Hindlimb muscle (tissue), 1 donor: Measurements from ENCODE around the gene CNTFR. TPM values are rescaled to one million over a fixed set of nuclear protein-coding genes. Genes with fewer than 3 reads are reported as not detected.
"Not testable (repeated sequence)": the region's sequence is repeated elsewhere in the genome, so short reads cannot be mapped to it uniquely, and the experiment has no call there.

Experiments
- DNase-seq: peaks from one replicate; pipeline ENCODE4 v3.0.0-alpha.2; 2013
- polyA plus RNA-seq: library from polyadenylated mRNA; unstranded; fragments of 120-200 nt; gene quantifications from one replicate; pipeline ENCODE4 v1.2.1, GENCODE V29; 2013; ENCODE audit not compliant: insufficient read length

The CNTFR gene
- polyA plus RNA-seq, 1 donor: 53.8 TPM

GRCh38 chr9:34553511-34554021, 36.0 kb downstream of the CNTFR start:
- DNase-seq: no peak

GRCh38 chr9:34552986-34553385, 36.5 kb downstream of the CNTFR start:
- no peak for DNase-seq

DNA sequence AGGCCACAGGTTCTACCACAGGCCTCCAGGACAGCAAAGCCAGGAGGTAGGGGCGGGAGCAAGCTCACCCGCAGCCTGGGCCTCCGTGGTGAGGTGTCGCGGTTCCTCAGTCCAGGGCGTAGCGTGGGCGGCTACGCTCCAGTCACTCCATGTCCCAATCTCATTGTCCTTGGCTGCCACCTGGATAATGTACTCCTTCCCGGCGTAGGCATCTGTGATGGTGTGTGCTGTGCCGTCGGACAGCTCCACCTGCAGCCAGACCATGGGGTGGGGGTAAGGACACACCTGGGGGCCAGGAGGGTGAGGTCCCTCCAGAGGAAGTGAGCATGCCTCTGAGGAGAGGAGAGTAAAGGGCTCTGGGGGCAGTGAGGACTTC, 36.9 kb downstream of the CNTFR start:
- no peak for DNase-seq

DNA sequence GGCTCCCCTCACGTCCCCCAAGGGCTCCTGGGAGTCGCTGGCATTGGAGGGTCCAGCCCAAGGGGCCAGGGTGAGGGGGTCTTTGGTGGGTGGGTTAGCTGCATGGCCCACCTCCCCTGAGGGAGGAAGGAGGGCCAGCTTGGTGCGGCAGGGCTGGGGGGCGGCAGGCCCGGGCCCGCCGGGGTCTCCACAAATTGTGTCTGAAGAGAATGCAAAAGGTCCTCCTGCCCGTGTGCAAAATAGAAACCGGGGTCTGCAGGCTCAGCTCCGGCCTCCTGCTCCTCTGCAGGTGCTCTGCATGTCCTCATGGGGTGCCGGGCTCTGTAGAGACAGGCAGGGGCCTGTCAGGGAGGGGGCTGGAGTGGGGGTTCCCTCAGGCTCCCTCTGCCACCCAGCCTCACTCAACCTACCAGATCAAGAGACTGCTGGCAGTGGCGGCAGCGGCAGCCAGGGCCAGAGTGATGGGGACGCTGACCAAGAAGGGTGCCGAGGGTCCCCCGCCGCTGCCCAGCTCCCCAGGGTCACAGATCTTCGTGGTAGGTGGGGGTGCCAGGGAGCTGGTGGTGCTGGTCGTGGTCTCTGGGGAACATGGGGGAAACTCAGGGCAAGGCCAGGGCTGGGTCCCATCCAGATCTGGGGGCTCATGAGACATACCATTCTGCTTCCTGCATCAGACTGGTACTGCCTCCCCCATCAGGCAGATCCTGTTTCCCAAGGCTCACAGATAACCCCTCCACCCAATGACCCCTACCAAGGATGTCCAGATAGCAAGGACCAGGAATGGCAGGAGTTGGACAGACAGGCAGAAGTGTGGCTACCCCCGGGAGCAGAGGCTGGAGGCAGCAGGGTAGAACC, 37.5 kb downstream of the CNTFR start:
- no peak for DNase-seq

DNA sequence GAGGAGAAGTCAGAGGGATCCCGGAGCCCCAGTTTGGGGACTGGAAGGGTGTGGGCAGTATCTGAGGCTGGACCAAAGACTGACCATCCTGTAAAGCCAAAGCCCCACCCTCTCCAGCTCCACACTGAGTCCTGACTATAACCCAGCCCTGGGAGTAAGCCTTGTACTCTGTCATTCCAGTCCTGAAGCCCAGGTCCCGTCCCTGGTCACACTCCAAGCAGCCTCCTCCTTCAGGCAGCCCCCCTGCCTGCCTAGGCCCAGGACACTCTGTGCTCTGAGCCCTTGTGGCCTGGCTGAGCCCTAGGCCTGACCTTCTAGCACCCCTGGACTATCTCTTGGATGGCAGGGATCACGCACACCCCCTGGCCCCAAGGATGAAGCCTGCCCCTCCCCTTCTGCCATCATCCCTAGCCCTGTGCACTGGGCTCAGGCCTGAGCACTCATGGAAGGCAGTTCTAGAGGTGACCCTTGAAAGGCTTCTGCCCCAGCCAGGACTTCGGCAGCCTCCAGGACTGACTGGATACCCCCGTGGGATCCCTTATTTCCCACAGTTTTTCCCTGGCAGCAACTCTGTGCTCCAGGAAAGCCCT, 38.7 kb downstream of the CNTFR start:
- no peak for DNase-seq

DNA sequence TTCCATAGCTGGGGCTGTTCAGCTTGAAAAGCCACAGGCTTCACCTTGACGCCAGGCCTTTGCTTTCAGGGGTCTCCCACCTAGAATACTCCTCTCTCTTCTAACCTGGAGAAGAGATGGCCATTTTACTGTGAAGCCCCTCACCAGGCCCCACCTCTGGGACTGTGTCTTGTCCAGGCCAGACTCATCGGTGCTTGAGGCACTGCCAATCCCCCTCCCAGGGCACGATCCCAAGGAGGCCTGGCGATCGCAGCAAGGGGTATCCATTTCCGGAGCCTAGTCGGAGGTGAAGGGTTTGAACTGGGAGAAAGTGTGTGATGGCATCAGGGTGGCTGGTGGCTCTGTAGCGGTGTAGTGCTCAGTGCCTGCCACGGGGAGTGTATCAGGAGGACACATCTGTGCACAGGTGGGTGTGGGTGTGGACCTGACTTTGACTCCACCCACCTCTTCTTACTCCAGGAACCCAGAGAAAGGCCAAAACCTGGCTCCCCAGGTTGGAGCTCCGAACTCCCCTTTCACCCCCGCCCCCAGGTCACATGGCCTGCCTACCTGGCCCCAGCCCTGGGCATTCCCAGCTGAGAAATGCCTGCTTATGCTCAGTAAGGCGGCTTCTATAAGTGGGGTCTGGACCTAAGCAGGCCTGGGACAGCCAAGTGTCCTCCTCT, 39.4 kb downstream of the CNTFR start:
- DNase-seq: no peak

GRCh38 chr9:34549407-34549732, 40.2 kb downstream of the CNTFR start:
- no peak for DNase-seq

DNA sequence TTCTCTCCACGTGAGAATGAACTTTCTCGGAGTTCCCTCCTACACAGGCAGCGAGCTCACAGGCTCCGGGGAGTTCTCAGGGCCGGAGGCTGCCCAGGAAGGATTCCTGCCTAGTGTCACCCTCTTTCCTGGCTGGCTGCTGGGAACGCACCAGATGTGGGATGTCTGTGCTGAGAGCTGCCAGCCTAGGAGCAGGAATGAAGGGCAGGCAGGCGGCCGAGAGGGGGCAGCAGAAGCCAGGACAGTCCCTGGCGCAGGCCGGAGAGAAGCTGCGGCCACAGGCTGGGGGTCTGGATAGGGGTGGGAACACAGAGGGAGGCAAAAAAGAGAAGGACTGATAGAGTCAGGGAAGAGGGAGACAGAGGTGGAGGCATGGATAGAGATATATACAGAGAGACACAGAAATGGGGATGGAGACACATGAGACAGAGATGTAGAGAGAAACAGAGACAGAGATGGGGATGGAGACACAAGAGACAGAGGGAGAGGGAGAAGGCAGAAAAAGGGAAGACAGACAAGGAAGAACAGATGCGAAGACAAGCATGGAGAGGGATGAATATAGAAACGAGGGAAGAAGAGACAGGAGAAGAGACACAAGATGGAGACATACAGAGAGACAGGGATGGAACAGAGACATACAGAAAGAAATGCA, 41.4 kb downstream of the CNTFR start:
- peak; percentile 82 for DNase-seq

GRCh38 chr9:34546834-34547827, 42.4 kb downstream of the CNTFR start:
- DNase-seq: no peak

DNA sequence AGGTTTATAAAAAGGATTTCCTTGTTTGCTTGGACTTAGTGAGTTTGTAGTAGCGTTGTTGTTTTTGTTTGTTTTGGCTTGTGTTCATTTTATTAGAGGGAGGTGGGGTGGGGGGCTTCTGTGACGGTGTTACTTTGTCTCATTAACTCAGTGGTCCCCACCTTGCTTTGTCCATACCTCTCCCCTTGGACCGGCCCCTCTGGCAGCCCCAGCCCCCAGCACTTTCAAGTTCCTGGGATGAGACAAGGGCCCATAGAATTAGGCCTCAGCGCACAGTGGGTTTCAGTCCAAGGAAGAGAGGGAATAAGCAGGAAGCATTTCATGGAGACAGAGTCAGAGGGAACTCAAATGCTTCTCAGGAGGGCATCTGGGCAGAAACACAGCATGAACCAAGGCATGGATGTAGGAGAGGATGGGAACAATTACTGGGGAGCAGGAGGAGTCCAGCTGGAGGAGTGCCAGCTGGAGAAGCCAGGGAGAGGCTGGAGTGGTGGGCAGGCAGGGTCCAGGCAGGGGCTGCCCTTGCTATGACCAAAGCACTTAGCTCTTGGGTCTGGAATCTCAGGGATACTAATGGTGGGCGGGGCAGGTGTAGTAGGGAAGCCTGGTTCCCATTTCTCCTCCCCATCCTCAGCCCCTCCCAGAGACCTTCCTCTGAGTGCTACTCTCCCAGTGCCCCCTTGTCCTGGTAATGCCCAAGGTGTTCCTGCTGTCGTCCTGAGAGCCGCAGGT, 43.3 kb downstream of the CNTFR start:
- DNase-seq: no peak

- DNase-seq: no peak
Measured at GRCh38 chr9:34545497-34545896, 44.0 kb downstream of the CNTFR start.

GRCh38 chr9:34544035-34544434, 45.5 kb downstream of the CNTFR start:
- no peak for DNase-seq

- no peak for DNase-seq
Measured at GRCh38 chr9:34541540-34541939, 48.0 kb downstream of the CNTFR start.

DNA sequence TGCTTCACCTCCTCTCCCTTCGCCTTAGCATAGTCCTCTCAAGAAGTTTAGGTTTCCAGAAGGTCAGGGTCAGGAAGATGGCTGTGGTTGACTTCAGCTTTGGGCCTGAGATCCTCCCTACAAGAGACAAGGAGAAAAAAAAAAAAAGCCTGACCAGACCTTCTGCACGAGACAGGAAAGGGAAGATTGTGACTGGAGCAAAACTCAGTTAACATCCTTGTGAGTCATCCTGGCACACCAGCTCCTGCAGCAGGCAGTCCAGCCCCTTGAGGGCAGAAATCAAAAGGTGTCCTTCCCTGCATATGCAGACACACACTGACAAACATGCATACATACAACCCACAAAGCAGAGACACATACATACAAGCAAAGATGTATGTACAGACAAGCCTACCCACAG, 48.7 kb downstream of the CNTFR start:
- DNase-seq: no peak

DNA sequence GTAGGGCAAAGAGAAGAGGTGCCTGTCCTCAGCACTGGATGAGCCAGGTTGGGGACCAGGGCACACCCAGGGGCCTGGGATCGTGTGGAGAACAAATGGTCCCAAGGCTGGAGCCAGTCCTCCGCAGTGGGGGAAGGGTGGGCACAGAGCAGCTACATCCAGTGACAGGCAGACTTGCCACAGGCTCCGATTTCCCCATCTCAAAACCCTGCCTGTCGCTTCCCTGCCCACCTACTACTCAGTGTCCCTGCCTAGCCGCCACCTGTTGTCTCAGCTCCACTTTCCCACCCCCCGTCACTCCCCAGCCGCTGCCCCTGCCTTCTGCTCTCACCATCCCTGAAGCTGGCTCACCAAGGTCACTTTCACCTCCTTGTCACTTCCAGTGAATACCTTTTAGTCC, 52.8 kb downstream of the CNTFR start:
- no peak for DNase-seq

DNA sequence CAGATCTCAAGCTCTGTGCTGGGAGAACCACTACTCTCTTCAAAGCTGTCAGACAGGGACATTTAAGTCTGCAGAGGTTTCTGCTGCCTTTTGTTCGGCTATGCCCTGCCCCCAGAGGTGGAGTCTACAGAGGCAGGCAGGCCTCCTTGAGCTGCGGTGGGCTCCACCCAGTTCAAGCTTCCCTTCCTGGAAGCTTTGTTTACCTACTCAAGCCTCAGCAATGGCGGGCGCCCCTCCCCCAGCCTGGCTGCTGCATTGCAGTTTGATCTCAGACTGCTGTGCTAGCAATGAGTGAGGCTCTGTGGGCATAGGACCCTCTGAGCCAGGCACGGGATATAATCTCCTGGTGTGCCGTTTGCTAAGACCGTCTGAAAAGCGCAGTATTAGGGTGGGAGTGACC, 57.5 kb downstream of the CNTFR start:
- DNase-seq: not testable (repeated sequence)

- DNase-seq: no peak
Measured at GRCh38 chr9:34526026-34526425, 63.5 kb downstream of the CNTFR start.

DNA sequence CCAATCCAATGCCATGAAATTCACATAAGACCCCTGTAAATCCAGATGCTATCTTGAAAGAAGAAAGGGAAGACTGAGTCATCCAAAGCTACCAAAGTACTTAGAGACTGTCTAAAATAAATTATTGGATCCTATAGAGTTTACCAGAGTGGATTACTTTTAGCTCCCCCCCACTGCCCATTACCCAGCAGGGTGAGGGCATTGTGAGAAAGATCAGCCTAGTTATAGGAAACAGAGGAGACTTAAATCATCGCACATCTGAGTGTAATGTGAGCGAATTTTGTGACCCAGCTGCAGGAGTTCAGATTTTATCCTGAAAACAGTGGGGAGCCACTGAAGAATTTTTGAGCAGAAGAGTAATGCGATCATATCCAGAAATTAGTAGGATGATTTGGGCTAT, 65.2 kb downstream of the CNTFR start:
- DNase-seq: no peak

DNA sequence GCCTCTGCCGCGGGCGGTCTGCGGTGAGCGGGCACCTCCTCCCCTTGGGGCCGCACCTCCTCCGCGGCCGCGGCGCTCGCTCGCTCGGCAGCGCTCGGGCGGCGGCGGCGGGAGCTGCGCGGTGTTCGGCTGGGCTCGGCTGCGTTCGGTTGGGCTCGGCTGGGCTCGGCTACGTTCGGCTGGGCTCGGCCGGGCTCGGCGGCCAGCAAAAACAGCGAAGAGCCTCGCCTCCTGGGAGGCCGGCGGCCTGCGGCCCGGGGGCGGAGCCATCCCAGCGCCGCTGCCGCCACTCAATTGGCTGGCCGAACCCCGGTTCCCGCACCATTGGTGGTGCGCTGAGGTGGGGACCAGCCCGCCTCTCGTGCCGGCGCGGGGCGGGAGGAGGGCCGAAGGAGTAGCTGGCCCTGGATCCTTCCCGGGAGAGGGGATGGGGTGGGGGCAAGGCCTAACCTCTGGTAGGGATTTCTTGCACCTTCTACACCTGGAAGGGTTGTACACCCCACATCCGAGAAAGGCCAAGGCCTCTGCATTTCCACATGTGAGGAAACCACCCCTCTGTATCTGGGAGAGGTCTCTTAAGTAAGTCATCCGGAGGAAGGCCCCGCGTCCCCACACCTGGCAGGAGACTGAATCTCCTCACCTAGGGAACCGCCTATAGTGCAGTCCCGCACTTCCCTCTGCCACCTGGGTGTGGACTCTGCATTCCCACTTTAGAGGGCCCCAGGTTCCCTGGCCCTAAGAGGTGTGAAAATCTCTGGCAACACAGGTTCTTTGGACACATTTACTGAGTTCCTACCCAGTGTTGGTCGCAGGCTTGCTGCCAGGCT, 66.3 kb downstream of the CNTFR start, which contains the start of gene ENHO:
Gene ENHO (minus strand): TSS at position 20 of the 827 bp plus-strand sequence. CDS start 1,295 bp downstream, outside the sequence.
- DNase-seq: peak; percentile 93
